Measurements from ENCODE around the gene SPHK2. TPM values are rescaled to one million over a fixed set of nuclear protein-coding genes. Genes with fewer than 3 reads are reported as not detected.

The SPHK2 gene
- total RNA-seq, 1 experiment from 2014 or later = 4.7 TPM

Other genes starting within 250 kb of the SPHK2 start
- gene KDELR1, start 228.0 kb upstream of the SPHK2 start, total RNA-seq (2014; rRNA removed; shearing (Covaris generic)) = 153 and 156 TPM in 2 replicates
- 0.60 and 0.68 TPM in 2 replicates for gene GRIN2D, start 225.8 kb upstream of the SPHK2 start, total RNA-seq (2014; rRNA removed; shearing (Covaris generic))
- 28.2 and 38.0 TPM in 2 replicates for gene GRWD1, start 173.5 kb upstream of the SPHK2 start, total RNA-seq (2014; rRNA removed; shearing (Covaris generic))
- 0.48 and 1.1 TPM in 2 replicates for gene KCNJ14, start 163.9 kb upstream of the SPHK2 start, total RNA-seq (2014; rRNA removed; shearing (Covaris generic))
- 39.0 and 74.3 TPM in 2 replicates for gene CYTH2, start 150.1 kb upstream of the SPHK2 start, total RNA-seq (2014; rRNA removed; shearing (Covaris generic))
- gene LMTK3, start 107.7 kb upstream of the SPHK2 start, total RNA-seq (2014; rRNA removed; shearing (Covaris generic)) = not detected in 2 replicates
- 0.39 TPM in 1 of 2 replicates, not detected in the other for gene SULT2B1, start 67.3 kb upstream of the SPHK2 start, total RNA-seq (2014; rRNA removed; shearing (Covaris generic))
- gene SPACA4, start 12.8 kb upstream of the SPHK2 start, total RNA-seq (2014; rRNA removed; shearing (Covaris generic)) = not detected in 2 replicates
- gene FAM83E, start 4.4 kb upstream of the SPHK2 start, total RNA-seq (2014; rRNA removed; shearing (Covaris generic)) = 1.6 TPM in 1 of 2 replicates, not detected in the other
- gene RPL18, start 328 bp upstream of the SPHK2 start, total RNA-seq (2014; rRNA removed; shearing (Covaris generic)) = 2,104 and 2,291 TPM in 2 replicates
- 16.6 and 17.2 TPM in 2 replicates for gene DBP, start 17.9 kb downstream of the SPHK2 start, total RNA-seq (2014; rRNA removed; shearing (Covaris generic))
- 2.1 and 3.8 TPM in 2 replicates for gene CA11, start 26.7 kb downstream of the SPHK2 start, total RNA-seq (2014; rRNA removed; shearing (Covaris generic))
- 0.39 TPM in 1 of 2 replicates, not detected in the other for gene NTN5, start 53.5 kb downstream of the SPHK2 start, total RNA-seq (2014; rRNA removed; shearing (Covaris generic))
- not detected in 2 replicates for gene FUT2, start 76.5 kb downstream of the SPHK2 start, total RNA-seq (2014; rRNA removed; shearing (Covaris generic))
- 0.24 and 0.39 TPM in 2 replicates for gene MAMSTR, start 100.2 kb downstream of the SPHK2 start, total RNA-seq (2014; rRNA removed; shearing (Covaris generic))
- gene RASIP1, start 121.1 kb downstream of the SPHK2 start, total RNA-seq (2014; rRNA removed; shearing (Covaris generic)) = 1.9 and 2.3 TPM in 2 replicates
- gene IZUMO1, start 127.4 kb downstream of the SPHK2 start, total RNA-seq (2014; rRNA removed; shearing (Covaris generic)) = 0.12 TPM in 1 of 2 replicates, not detected in the other
- gene FUT1, start 133.1 kb downstream of the SPHK2 start, total RNA-seq (2014; rRNA removed; shearing (Covaris generic)) = 0.60 and 0.78 TPM in 2 replicates
- not detected in 2 replicates for gene FGF21, start 136.0 kb downstream of the SPHK2 start, total RNA-seq (2014; rRNA removed; shearing (Covaris generic))
- 61.9 and 63.8 TPM in 2 replicates for gene BCAT2, start 191.5 kb downstream of the SPHK2 start, total RNA-seq (2014; rRNA removed; shearing (Covaris generic))
- 0.84 and 3.0 TPM in 2 replicates for gene HSD17B14, start 217.0 kb downstream of the SPHK2 start, total RNA-seq (2014; rRNA removed; shearing (Covaris generic))
- 1.8 and 4.4 TPM in 2 replicates for gene PLEKHA4, start 249.1 kb downstream of the SPHK2 start, total RNA-seq (2014; rRNA removed; shearing (Covaris generic))